HEK293 (cell line): ENCODE data around the gene PRRC2B.
A peak's percentile ranks its signal among the peaks of the same experiment; 100 is the strongest.

Experiments used
- MYNN ChIP-seq: fragments of 450-650 bp; formaldehyde crosslinking; IDR thresholded peaks from 2 replicates; pipeline ENCODE4 v1.5.1; 2016; ENCODE audit warnings: missing biosample characterization, missing genetic modification characterization, borderline replicate concordance
- OSR2 ChIP-seq: fragments of 450-650 bp; formaldehyde crosslinking; IDR thresholded peaks from 2 replicates; pipeline ENCODE4 v1.5.1; 2016; ENCODE audit warnings: missing biosample characterization, missing genetic modification characterization
- PRDM1 ChIP-seq: fragments of 450-650 bp; formaldehyde crosslinking; IDR thresholded peaks from 2 replicates; pipeline ENCODE4; 2016; ENCODE audit warnings: missing biosample characterization, missing genetic modification characterization
- TRIM28 ChIP-seq: IDR thresholded peaks from 2 replicates; pipeline ENCODE4 v1.6.1; 2011; ENCODE audit warnings: low read length, control low read depth, borderline replicate concordance
- ZBTB1 ChIP-seq: fragments of 450-650 bp; formaldehyde crosslinking; IDR thresholded peaks from 2 replicates; pipeline ENCODE4 v1.5.1; 2016; ENCODE audit warnings: missing biosample characterization, missing genetic modification characterization
- ZBTB48 ChIP-seq: fragments of 450-650 bp; formaldehyde crosslinking; IDR thresholded peaks from 2 replicates; pipeline ENCODE4 v1.5.1; 2016; ENCODE audit warnings: missing biosample characterization, missing genetic modification characterization
- ZBTB8A ChIP-seq: fragments of 450-650 bp; formaldehyde crosslinking; IDR thresholded peaks from 2 replicates; pipeline ENCODE4 v1.5.1; 2016; ENCODE audit warnings: missing biosample characterization, missing genetic modification characterization
- ZNF16 ChIP-seq: fragments of 450-650 bp; formaldehyde crosslinking; IDR thresholded peaks from 2 replicates; pipeline ENCODE4 v1.5.1; 2016; ENCODE audit warnings: low read depth, missing biosample characterization, missing genetic modification characterization
- ZNF239 ChIP-seq: fragments of 450-650 bp; formaldehyde crosslinking; IDR thresholded peaks from 2 replicates; pipeline ENCODE4 v1.5.1; 2016; ENCODE audit warnings: missing biosample characterization, missing genetic modification characterization
- ZNF335 ChIP-seq: fragments of 450-650 bp; formaldehyde crosslinking; conservative IDR thresholded peaks from 2 replicates; pipeline ENCODE4 v1.5.1; 2016; ENCODE audit warnings: missing biosample characterization, missing genetic modification characterization
- ZNF501 ChIP-seq: fragments of 450-650 bp; formaldehyde crosslinking; IDR thresholded peaks from 2 replicates; pipeline ENCODE4 v1.5.1; 2016; ENCODE audit warnings: missing biosample characterization, missing genetic modification characterization
- ZNF585B ChIP-seq: fragments of 450-650 bp; formaldehyde crosslinking; IDR thresholded peaks from 2 replicates; pipeline ENCODE4 v1.5.1; 2016; ENCODE audit warnings: missing biosample characterization, missing genetic modification characterization
- ZNF623 ChIP-seq: fragments of 450-650 bp; formaldehyde crosslinking; IDR thresholded peaks from 2 replicates; pipeline ENCODE4 v1.5.1; 2016; ENCODE audit warnings: missing biosample characterization, missing genetic modification characterization
- ZNF670 ChIP-seq: fragments of 450-650 bp; formaldehyde crosslinking; IDR thresholded peaks from 2 replicates; pipeline ENCODE4 v1.5.1; 2016; ENCODE audit warnings: missing biosample characterization, missing genetic modification characterization, low read depth
- ZNF701 ChIP-seq: fragments of 450-650 bp; formaldehyde crosslinking; IDR thresholded peaks from 2 replicates; pipeline ENCODE4 v1.5.1; 2016; ENCODE audit warnings: missing biosample characterization, missing genetic modification characterization
- ZNF747 ChIP-seq: fragments of 450-650 bp; formaldehyde crosslinking; IDR thresholded peaks from 2 replicates; pipeline ENCODE4 v1.5.1; 2016; ENCODE audit warnings: missing biosample characterization, missing genetic modification characterization
- TF ChIP-seq, protein P1 (sequence below): fragments of 450-650 bp; formaldehyde crosslinking; IDR thresholded peaks from 2 replicates; pipeline ENCODE4 v1.5.1; 2016; ENCODE audit warnings: missing biosample characterization, missing genetic modification characterization
- TF ChIP-seq, protein P2 (sequence below): fragments of 450-650 bp; formaldehyde crosslinking; IDR thresholded peaks from 2 replicates; pipeline ENCODE4 v1.5.1; 2016; ENCODE audit warnings: missing biosample characterization, missing genetic modification characterization
- TF ChIP-seq, protein P3 (sequence below): fragments of 450-650 bp; formaldehyde crosslinking; IDR thresholded peaks from 2 replicates; pipeline ENCODE4 v1.5.1; 2016; ENCODE audit warnings: missing biosample characterization, missing genetic modification characterization, low read depth
- TF ChIP-seq, protein P4 (sequence below): fragments of 450-650 bp; formaldehyde crosslinking; IDR thresholded peaks from 2 replicates; pipeline ENCODE4 v1.5.1; 2016; ENCODE audit warnings: missing biosample characterization, missing genetic modification characterization
- TF ChIP-seq, protein P5 (sequence below): IDR thresholded peaks from 2 replicates; pipeline ENCODE4 v1.6.1; 2011; ENCODE audit warnings: mild to moderate bottlenecking, low read depth, low read length, borderline replicate concordance
- TF ChIP-seq, protein P6 (sequence below): fragments of 450-650 bp; formaldehyde crosslinking; IDR thresholded peaks from 2 replicates; pipeline ENCODE4 v1.5.1; 2017; ENCODE audit warnings: missing biosample characterization, missing genetic modification characterization
- TF ChIP-seq, protein P7 (sequence below): fragments of 450-650 bp; formaldehyde crosslinking; optimal IDR thresholded peaks from 2 replicates; pipeline ENCODE3; 2016; ENCODE audit warnings: missing biosample characterization, mild to moderate bottlenecking, missing genetic modification characterization
- TF ChIP-seq, protein P8 (sequence below): fragments of 450-650 bp; formaldehyde crosslinking; IDR thresholded peaks from 2 replicates; pipeline ENCODE4 v1.5.1; 2017; ENCODE audit warnings: missing biosample characterization, mild to moderate bottlenecking, missing genetic modification characterization, moderate library complexity

PRRC2B gene

DNA sequence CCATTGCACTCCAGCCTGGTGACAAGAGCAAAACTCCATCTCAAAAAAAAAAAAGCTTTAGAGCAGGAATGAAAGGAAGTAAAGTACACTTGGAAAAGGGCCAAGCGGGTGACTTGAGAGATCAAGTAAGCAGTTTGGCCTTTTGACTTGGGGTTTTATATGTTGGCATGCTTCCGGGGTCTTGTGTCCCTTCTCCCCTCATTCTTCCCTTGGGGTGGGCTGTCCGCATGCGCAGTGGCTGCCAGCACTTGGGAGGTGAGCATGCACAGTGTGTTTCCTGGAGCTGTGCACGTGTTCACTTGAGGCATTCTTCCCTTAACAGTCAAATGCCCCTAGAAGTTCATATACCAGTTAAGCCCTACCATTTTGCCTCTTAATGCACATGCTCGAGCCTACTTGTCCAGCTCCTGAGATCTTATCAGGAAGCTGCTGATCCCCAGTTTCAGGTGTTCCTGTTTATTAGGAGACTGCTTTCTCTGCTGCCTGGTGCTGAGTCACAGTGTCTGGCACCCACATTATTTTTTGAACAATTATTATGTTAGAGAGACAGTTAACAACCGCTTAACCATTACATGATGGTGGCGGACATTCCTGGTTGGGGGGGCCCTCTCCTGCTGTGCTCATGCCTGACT, 32.6 kb upstream of the PRRC2B start (continued):
- TF ChIP-seq ZBTB8A (tag by site-specific recombination) = peak; percentile 32; the same call in 1 of the 2 replicates
- TF ChIP-seq, protein P1, sequence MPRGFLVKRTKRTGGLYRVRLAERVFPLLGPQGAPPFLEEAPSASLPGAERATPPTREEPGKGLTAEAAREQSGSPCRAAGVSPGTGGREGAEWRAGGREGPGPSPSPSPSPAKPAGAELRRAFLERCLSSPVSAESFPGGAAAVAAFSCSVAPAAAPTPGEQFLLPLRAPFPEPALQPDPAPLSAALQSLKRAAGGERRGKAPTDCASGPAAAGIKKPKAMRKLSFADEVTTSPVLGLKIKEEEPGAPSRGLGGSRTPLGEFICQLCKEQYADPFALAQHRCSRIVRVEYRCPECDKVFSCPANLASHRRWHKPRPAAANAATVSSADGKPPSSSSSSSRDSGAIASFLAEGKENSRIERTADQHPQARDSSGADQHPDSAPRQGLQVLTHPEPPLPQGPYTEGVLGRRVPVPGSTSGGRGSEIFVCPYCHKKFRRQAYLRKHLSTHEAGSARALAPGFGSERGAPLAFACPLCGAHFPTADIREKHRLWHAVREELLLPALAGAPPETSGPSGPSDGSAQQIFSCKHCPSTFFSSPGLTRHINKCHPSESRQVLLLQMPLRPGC (tag by site-specific recombination) = no peak
- no peak for TF ChIP-seq ZBTB1 (tag by site-specific recombination)
- no peak for TF ChIP-seq ZNF585B
- no peak for TF ChIP-seq ZNF623 (tag by site-specific recombination)
- TF ChIP-seq ZNF501 (tag by site-specific recombination) = no peak
- TF ChIP-seq ZNF16 (tag by site-specific recombination) = no peak
- TF ChIP-seq ZNF335 (tag by site-specific recombination) = peak; percentile 42; the same call in 1 of the 2 replicates
- TF ChIP-seq, protein P2, sequence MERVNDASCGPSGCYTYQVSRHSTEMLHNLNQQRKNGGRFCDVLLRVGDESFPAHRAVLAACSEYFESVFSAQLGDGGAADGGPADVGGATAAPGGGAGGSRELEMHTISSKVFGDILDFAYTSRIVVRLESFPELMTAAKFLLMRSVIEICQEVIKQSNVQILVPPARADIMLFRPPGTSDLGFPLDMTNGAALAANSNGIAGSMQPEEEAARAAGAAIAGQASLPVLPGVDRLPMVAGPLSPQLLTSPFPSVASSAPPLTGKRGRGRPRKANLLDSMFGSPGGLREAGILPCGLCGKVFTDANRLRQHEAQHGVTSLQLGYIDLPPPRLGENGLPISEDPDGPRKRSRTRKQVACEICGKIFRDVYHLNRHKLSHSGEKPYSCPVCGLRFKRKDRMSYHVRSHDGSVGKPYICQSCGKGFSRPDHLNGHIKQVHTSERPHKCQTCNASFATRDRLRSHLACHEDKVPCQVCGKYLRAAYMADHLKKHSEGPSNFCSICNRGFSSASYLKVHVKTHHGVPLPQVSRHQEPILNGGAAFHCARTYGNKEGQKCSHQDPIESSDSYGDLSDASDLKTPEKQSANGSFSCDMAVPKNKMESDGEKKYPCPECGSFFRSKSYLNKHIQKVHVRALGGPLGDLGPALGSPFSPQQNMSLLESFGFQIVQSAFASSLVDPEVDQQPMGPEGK = no peak
- no peak for TF ChIP-seq ZNF747 (tag by site-specific recombination)
- peak; percentile 47; the same call in 1 of the 2 replicates for TF ChIP-seq OSR2 (tag by site-specific recombination)
- TF ChIP-seq, protein P3, sequence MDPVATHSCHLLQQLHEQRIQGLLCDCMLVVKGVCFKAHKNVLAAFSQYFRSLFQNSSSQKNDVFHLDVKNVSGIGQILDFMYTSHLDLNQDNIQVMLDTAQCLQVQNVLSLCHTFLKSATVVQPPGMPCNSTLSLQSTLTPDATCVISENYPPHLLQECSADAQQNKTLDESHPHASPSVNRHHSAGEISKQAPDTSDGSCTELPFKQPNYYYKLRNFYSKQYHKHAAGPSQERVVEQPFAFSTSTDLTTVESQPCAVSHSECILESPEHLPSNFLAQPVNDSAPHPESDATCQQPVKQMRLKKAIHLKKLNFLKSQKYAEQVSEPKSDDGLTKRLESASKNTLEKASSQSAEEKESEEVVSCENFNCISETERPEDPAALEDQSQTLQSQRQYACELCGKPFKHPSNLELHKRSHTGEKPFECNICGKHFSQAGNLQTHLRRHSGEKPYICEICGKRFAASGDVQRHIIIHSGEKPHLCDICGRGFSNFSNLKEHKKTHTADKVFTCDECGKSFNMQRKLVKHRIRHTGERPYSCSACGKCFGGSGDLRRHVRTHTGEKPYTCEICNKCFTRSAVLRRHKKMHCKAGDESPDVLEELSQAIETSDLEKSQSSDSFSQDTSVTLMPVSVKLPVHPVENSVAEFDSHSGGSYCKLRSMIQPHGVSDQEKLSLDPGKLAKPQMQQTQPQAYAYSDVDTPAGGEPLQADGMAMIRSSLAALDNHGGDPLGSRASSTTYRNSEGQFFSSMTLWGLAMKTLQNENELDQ (tag by site-specific recombination) = no peak
- TF ChIP-seq ZNF239 (tag by site-specific recombination) = no peak
- TF ChIP-seq, protein P4, sequence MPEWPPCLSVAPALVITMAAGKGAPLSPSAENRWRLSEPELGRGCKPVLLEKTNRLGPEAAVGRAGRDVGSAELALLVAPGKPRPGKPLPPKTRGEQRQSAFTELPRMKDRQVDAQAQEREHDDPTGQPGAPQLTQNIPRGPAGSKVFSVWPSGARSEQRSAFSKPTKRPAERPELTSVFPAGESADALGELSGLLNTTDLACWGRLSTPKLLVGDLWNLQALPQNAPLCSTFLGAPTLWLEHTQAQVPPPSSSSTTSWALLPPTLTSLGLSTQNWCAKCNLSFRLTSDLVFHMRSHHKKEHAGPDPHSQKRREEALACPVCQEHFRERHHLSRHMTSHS (tag by site-specific recombination) = no peak
- TF ChIP-seq MYNN (tag by site-specific recombination) = no peak
- TF ChIP-seq PRDM1 (tag by site-specific recombination) = no peak
- TF ChIP-seq ZNF670 (tag by site-specific recombination) = no peak
- TF ChIP-seq, protein P5, sequence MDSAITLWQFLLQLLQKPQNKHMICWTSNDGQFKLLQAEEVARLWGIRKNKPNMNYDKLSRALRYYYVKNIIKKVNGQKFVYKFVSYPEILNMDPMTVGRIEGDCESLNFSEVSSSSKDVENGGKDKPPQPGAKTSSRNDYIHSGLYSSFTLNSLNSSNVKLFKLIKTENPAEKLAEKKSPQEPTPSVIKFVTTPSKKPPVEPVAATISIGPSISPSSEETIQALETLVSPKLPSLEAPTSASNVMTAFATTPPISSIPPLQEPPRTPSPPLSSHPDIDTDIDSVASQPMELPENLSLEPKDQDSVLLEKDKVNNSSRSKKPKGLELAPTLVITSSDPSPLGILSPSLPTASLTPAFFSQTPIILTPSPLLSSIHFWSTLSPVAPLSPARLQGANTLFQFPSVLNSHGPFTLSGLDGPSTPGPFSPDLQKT = no peak
- no peak for TF ChIP-seq TRIM28
- TF ChIP-seq, protein P6, sequence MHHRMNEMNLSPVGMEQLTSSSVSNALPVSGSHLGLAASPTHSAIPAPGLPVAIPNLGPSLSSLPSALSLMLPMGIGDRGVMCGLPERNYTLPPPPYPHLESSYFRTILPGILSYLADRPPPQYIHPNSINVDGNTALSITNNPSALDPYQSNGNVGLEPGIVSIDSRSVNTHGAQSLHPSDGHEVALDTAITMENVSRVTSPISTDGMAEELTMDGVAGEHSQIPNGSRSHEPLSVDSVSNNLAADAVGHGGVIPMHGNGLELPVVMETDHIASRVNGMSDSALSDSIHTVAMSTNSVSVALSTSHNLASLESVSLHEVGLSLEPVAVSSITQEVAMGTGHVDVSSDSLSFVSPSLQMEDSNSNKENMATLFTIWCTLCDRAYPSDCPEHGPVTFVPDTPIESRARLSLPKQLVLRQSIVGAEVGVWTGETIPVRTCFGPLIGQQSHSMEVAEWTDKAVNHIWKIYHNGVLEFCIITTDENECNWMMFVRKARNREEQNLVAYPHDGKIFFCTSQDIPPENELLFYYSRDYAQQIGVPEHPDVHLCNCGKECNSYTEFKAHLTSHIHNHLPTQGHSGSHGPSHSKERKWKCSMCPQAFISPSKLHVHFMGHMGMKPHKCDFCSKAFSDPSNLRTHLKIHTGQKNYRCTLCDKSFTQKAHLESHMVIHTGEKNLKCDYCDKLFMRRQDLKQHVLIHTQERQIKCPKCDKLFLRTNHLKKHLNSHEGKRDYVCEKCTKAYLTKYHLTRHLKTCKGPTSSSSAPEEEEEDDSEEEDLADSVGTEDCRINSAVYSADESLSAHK = no peak
- TF ChIP-seq, protein P7, sequence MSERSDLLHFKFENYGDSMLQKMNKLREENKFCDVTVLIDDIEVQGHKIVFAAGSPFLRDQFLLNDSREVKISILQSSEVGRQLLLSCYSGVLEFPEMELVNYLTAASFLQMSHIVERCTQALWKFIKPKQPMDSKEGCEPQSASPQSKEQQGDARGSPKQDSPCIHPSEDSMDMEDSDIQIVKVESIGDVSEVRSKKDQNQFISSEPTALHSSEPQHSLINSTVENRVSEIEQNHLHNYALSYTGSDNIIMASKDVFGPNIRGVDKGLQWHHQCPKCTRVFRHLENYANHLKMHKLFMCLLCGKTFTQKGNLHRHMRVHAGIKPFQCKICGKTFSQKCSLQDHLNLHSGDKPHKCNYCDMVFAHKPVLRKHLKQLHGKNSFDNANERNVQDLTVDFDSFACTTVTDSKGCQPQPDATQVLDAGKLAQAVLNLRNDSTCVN (tag by site-specific recombination) = no peak
- TF ChIP-seq, protein P8, sequence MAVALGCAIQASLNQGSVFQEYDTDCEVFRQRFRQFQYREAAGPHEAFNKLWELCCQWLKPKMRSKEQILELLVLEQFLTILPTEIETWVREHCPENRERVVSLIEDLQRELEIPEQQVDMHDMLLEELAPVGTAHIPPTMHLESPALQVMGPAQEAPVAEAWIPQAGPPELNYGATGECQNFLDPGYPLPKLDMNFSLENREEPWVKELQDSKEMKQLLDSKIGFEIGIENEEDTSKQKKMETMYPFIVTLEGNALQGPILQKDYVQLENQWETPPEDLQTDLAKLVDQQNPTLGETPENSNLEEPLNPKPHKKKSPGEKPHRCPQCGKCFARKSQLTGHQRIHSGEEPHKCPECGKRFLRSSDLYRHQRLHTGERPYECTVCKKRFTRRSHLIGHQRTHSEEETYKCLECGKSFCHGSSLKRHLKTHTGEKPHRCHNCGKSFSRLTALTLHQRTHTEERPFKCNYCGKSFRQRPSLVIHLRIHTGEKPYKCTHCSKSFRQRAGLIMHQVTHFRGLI (tag by site-specific recombination) = peak; percentile 75
- TF ChIP-seq ZNF701 (tag by site-specific recombination) = no peak
- TF ChIP-seq ZBTB48 (tag by site-specific recombination) = no peak
